GM10266 (cell line): Measurements from ENCODE around the gene LALBA.

ENCODE experiments used
- DNase-seq: peaks from one replicate; pipeline ENCODE4 v3.0.0; 2012; ENCODE audit errors: extremely low spot score
- TF ChIP-seq, protein P1 (sequence below): IDR thresholded peaks from 2 replicates; pipeline ENCODE4 v1.5.1; 2012; ENCODE audit warnings: mild to moderate bottlenecking, low read depth; ENCODE audit not compliant: control insufficient read depth, insufficient read depth; ENCODE audit errors: missing control alignments

The LALBA gene

DNA sequence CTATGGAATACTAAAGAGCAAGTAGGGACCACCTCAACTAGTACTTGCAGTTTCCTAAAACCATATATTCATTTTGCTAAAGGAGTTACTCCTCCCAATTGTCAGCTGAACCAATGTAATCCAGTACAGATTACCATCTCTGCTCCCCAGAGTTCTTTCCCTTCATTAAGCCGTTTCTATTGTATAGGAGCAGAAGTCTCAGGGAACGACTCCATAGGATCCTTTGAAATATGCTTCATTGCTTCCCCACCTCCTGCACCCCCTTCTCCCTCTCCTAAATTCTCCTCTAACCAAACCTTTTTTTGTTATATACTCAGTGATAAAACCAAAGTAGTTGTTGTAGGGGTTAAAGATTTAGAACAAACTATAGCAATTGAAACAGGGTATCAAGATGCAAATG is 30.7 kb upstream of the LALBA start:
- DNase-seq = no peak
- TF ChIP-seq, protein P1, sequence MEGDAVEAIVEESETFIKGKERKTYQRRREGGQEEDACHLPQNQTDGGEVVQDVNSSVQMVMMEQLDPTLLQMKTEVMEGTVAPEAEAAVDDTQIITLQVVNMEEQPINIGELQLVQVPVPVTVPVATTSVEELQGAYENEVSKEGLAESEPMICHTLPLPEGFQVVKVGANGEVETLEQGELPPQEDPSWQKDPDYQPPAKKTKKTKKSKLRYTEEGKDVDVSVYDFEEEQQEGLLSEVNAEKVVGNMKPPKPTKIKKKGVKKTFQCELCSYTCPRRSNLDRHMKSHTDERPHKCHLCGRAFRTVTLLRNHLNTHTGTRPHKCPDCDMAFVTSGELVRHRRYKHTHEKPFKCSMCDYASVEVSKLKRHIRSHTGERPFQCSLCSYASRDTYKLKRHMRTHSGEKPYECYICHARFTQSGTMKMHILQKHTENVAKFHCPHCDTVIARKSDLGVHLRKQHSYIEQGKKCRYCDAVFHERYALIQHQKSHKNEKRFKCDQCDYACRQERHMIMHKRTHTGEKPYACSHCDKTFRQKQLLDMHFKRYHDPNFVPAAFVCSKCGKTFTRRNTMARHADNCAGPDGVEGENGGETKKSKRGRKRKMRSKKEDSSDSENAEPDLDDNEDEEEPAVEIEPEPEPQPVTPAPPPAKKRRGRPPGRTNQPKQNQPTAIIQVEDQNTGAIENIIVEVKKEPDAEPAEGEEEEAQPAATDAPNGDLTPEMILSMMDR = no peak

DNA sequence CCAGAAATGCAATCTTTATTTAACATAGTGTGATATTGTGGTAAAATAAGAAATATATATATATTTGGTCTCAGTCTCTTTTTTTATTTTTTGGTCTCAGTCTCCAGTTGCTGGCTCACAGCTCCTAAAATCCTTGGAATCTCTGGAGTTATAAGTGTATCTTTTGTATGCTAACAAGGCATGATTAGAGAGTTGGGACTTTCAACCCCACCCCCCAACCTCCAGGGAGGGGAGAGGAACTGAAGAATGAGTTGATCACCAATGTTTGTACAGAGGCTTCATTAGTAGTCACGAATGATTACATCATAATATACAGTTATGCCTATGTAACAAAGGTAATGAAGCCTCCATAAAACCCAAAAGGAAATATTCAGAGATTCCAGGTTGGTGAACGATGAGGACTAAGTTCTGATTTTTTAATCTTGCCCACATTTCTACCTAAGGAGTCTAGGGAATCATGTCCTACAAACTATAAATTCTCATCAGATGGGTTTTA is 22.8 kb upstream of the LALBA start:
- no peak for DNase-seq
- TF ChIP-seq, protein P1 = no peak

- DNase-seq = no peak
- TF ChIP-seq, protein P1 = no peak
Observed at GRCh38 chr12:48586361-48586760, 16.5 kb upstream of the LALBA start.

GRCh38 chr12:48583728-48584127 is 13.9 kb upstream of the LALBA start:
- TF ChIP-seq, protein P1 = no peak
- no peak for DNase-seq

- no peak for DNase-seq
- TF ChIP-seq, protein P1 = no peak
Observed at GRCh38 chr12:48580831-48581230, 11.0 kb upstream of the LALBA start.

GRCh38 chr12:48572326-48572725 is 2.5 kb upstream of the LALBA start:
- TF ChIP-seq, protein P1 = no peak
- no peak for DNase-seq

DNA sequence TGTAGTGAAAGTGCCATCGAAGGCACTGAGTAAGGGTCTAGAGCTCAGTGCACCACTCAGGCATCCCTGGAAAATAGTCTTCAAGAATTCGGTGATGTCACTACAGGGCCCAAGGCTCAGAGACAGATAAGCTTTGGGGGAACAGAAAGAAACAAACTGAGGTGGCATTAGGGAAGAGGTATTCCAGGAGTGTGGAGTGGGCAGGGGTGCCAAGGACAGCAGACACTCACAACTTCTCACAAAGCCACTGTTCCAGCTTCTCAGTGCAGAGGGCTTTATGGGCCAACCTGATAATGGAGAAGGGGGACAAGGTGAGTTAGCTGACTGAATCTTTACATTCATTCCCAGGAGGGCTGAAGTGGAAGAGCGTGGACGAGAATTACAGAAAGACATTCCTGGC is 2.1 kb downstream of the LALBA start:
- no peak for DNase-seq

More for the DNA sequence above, 2.1 kb downstream of the LALBA start:
- TF ChIP-seq, protein P1 = no peak
